HG02870 (cell line): ENCODE data around the gene TRMT1.

Experiments
- ATAC-seq: cut with Tn5 transposase; IDR thresholded peaks from one replicate; pipeline ENCODE4 v1.9.1; 2021; ENCODE audit warnings: mild to moderate bottlenecking, moderate library complexity; ENCODE audit not compliant: unreplicated experiment

TRMT1 gene

GRCh38 chr19:13103581-13104359 is 12.8 kb downstream of the TRMT1 start:
- no peak for ATAC-seq

- ATAC-seq, result no peak
These were observed 13.6 kb downstream of the TRMT1 start, which contains the start of gene LYL1 for GRCh38 chr19:13102666-13103580. TSS of gene LYL1 (minus strand) at chr19:13102858. CDS start at chr19:13101171, 1,687 bp downstream.

GRCh38 chr19:13102416-13102665 is 14.2 kb downstream of the TRMT1 start:
- ATAC-seq, result no peak

GRCh38 chr19:13101590-13102415 is 14.7 kb downstream of the TRMT1 start:
- no peak for ATAC-seq

- no peak for ATAC-seq
These were observed 15.5 kb downstream of the TRMT1 start for GRCh38 chr19:13100841-13101589.

GRCh38 chr19:13100031-13100588 is 16.4 kb downstream of the TRMT1 start:
- ATAC-seq, result no peak

GRCh38 chr19:13099073-13099999 is 17.2 kb downstream of the TRMT1 start:
- no peak for ATAC-seq

GRCh38 chr19:13098277-13099072 is 18.1 kb downstream of the TRMT1 start:
- no peak for ATAC-seq

- no peak for ATAC-seq
These were observed 18.9 kb downstream of the TRMT1 start for GRCh38 chr19:13097463-13098258.

GRCh38 chr19:13097033-13097462 is 19.5 kb downstream of the TRMT1 start:
- ATAC-seq, result no peak

GRCh38 chr19:13095934-13096927 is 20.3 kb downstream of the TRMT1 start:
- ATAC-seq, result no peak

GRCh38 chr19:13095393-13095784 is 21.2 kb downstream of the TRMT1 start:
- ATAC-seq, result no peak

GRCh38 chr19:13094771-13095392 is 21.7 kb downstream of the TRMT1 start:
- no peak for ATAC-seq

- no peak for ATAC-seq
These were observed 22.4 kb downstream of the TRMT1 start for GRCh38 chr19:13094106-13094504.

GRCh38 chr19:13093407-13094105 is 23.0 kb downstream of the TRMT1 start:
- ATAC-seq, result no peak
